Endothelial cell of umbilical vein (primary cell): ENCODE measurements around the gene ERBB2.

ENCODE experiments used
- CTCF ChIP-seq, 2 donors: IDR thresholded peaks; 1 replicate in 1 of 2; 2 replicates in 1 of 2; pipeline ENCODE4 v1.5.1; 2011; ENCODE audit warnings: low read length in 2 of 2, mild to moderate bottlenecking in 2 of 2, moderate library complexity in 2 of 2, control low read depth in 1 of 2, inconsistent platforms in 1 of 2, low read depth in 1 of 2; ENCODE audit not compliant: insufficient read depth in 1 of 2; ENCODE audit errors: extremely low read depth in 1 of 2
- JUN ChIP-seq: IDR thresholded peaks from 2 replicates; pipeline ENCODE4 v1.6.1; 2011; ENCODE audit warnings: borderline replicate concordance, low read depth; ENCODE audit not compliant: insufficient read length, insufficient read depth
- POLR2A ChIP-seq: IDR thresholded peaks from 2 replicates; pipeline ENCODE4 v1.6.1; 2012; ENCODE audit warnings: low read depth, mild to moderate bottlenecking, control low read depth, low read length
- POLR2AphosphoS5 ChIP-seq: IDR thresholded peaks from 2 replicates; pipeline ENCODE4 v1.6.1; 2012; ENCODE audit warnings: low read depth, mild to moderate bottlenecking, control low read depth, low read length, moderate library complexity; ENCODE audit not compliant: insufficient read depth

GRCh38 chr17:39714234-39714633 is 14.4 kb downstream of the ERBB2 start:
- TF ChIP-seq POLR2A (no peak), JUN (no peak), POLR2AphosphoS5 (no peak), CTCF (IDR thresholded peaks at IDR 0.05; ENCODE audit: extremely low read depth in 1 of 2, insufficient read depth in 1 of 2, low read depth in 1 of 2, low read length in 2 of 2) (no peak)
